ENCODE results near the gene SCUBE1. TPM values are rescaled to one million over a fixed set of nuclear protein-coding genes. Genes with fewer than 3 reads are reported as not detected.

The SCUBE1 gene
- total RNA-seq, 1 donor from 2014 or later, result not detected

DNA sequence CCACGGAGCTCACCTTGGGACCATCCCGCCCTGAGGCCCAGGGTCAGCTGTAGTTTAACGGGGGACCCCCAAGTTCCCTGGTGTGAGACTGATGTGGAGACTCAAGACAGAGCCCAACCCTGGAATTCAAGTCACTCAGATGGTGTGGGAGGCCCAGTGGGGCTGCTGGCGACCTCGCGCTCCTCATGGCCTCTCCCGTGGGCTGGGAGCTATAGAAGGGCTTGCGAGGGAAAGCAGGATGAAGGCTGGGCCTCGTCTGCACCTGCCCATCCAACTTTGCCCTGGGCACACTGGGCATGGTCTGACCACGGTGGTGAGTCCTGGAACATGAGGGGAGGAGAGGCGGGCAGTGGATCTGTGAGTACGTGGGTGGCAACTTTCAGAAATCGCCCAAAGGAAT is 142.6 kb downstream of the SCUBE1 start:
- DNase-seq (ENCODE audit: low spot score), result no peak
- Mint-ChIP-seq H3K27me3 (ENCODE audit: insufficient read depth) (peaks cover 9% of the 10 kb centered on the region), H3K27ac (no peak overlapping the region), H3K36me3 (ENCODE audit: low read depth) (no peaks in the 10 kb centered on the region), H3K4me3 (no peak overlapping the region), H3K9me3 (no peaks in the 10 kb centered on the region), H3K4me1 (ENCODE audit: low read depth) (no peaks in the 10 kb centered on the region)
- intact Hi-C loops (cut with micrococcal nuclease), result no loop called here

DNA sequence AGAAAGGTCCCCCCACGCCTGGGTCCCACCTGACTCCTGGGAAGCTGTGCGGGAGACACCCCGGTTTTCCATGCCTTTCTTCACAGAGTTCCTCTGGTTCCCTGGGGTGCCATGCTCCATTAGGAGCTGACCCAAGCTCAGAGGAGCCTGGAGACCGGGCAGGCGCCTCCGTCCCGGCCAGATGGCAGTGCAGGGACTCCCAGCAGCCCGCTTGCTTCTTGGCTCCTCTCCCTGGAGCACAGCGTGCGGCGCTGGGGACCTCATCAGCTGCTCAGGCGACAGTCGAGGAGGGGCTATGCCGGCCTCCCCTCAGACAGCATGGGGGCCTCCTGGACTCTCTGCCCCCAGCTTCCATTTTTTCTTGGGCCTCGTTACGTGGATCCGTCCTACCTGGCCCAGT is 143.1 kb downstream of the SCUBE1 start:
- intact Hi-C loops (cut with micrococcal nuclease), result no loop called here
- no peak for DNase-seq (ENCODE audit: low spot score)
- Mint-ChIP-seq H3K9me3 (no peaks in the 10 kb centered on the region), H3K36me3 (ENCODE audit: low read depth) (no peaks in the 10 kb centered on the region), H3K4me3 (no peak overlapping the region), H3K27ac (no peak overlapping the region), H3K4me1 (ENCODE audit: low read depth) (no peaks in the 10 kb centered on the region), H3K27me3 (ENCODE audit: insufficient read depth) (peaks cover 9% of the 10 kb centered on the region)

- DNase-seq (ENCODE audit: low spot score), result no peak
- intact Hi-C loops (cut with micrococcal nuclease), result no loop called here
- H3K36me3 Mint-ChIP-seq (ENCODE audit: low read depth), result no peaks in the 10 kb centered on the region
- no peak overlapping the region for H3K27ac Mint-ChIP-seq
- no peaks in the 10 kb centered on the region for H3K9me3 Mint-ChIP-seq
- no peak overlapping the region for H3K4me3 Mint-ChIP-seq
- no peaks in the 10 kb centered on the region for H3K4me1 Mint-ChIP-seq (ENCODE audit: low read depth)
- peaks cover 10% of the 10 kb centered on the region for H3K27me3 Mint-ChIP-seq (ENCODE audit: insufficient read depth)
Observed at GRCh38 chr22:43199541-43199940, 143.6 kb downstream of the SCUBE1 start.

DNA sequence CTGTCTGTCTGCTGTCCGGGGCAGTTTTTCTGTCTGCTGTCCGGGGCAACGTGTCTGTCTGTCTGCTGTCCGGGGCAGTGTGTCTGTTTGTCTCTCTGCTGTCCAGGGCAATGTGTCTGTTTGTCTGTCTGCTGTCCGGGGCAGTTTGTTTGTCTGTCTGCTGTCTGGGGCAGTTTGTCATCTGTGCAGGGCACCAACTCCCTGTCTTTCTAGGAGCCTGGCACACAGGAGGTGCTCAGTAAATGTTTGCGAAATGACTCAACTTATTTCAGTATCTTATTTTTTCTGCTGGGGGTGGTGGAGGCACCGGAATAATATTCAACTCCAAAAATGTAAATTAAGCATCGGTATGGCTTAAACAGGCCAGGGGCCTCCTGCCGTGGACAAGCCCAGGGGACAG is 144.2 kb downstream of the SCUBE1 start:
- Mint-ChIP-seq H3K36me3 (ENCODE audit: low read depth) (no peaks in the 10 kb centered on the region), H3K9me3 (no peaks in the 10 kb centered on the region), H3K27me3 (ENCODE audit: insufficient read depth) (peaks cover 14% of the 10 kb centered on the region), H3K4me3 (no peak overlapping the region), H3K27ac (no peak overlapping the region), H3K4me1 (ENCODE audit: low read depth) (no peaks in the 10 kb centered on the region)
- no peak for DNase-seq (ENCODE audit: low spot score)
- intact Hi-C loops (cut with micrococcal nuclease), result no loop called here

GRCh38 chr22:43198126-43198525 is 145.0 kb downstream of the SCUBE1 start:
- H3K9me3 Mint-ChIP-seq, result no peaks in the 10 kb centered on the region
- H3K27me3 Mint-ChIP-seq (ENCODE audit: insufficient read depth), result peaks cover 17% of the 10 kb centered on the region
- no peak for DNase-seq (ENCODE audit: low spot score)
- H3K4me3 Mint-ChIP-seq, result no peak overlapping the region
- intact Hi-C loops (cut with micrococcal nuclease), result no loop called here
- no peaks in the 10 kb centered on the region for H3K4me1 Mint-ChIP-seq (ENCODE audit: low read depth)
- H3K36me3 Mint-ChIP-seq (ENCODE audit: low read depth), result no peaks in the 10 kb centered on the region
- H3K27ac Mint-ChIP-seq, result no peak overlapping the region

GRCh38 chr22:43197271-43197941 is 145.8 kb downstream of the SCUBE1 start:
- peaks cover 19% of the 10 kb centered on the region for H3K27me3 Mint-ChIP-seq (ENCODE audit: insufficient read depth)
- no peaks in the 10 kb centered on the region for H3K4me1 Mint-ChIP-seq (ENCODE audit: low read depth)
- intact Hi-C loops (cut with micrococcal nuclease), result no loop called here
- H3K9me3 Mint-ChIP-seq, result no peaks in the 10 kb centered on the region
- no peak overlapping the region for H3K27ac Mint-ChIP-seq
- no peak overlapping the region for H3K4me3 Mint-ChIP-seq
- no peaks in the 10 kb centered on the region for H3K36me3 Mint-ChIP-seq (ENCODE audit: low read depth)
- DNase-seq (ENCODE audit: low spot score), result no peak

DNA sequence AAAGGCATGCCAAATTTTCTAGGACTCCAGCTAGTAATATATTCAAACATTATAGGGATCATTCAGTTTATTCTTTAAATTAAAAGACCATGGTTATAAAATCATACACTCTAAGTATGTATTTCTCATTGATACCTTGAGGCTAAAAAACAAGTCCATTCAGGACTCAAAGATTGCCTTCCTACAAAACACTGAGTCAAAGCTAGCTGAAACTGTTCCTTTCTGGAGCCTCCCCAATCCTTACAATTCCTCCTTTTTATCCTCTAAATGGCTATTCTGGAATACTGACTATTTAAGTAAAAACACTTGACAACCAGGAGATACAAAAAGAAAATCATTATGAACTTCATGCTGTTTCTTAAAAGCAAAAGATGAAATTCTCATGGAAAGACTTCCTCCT is 151.3 kb downstream of the SCUBE1 start:
- intact Hi-C loops (cut with micrococcal nuclease), result no loop called here
- no peak for DNase-seq (ENCODE audit: low spot score)
- Mint-ChIP-seq H3K27me3 (ENCODE audit: insufficient read depth) (peaks cover 18% of the 10 kb centered on the region), H3K9me3 (peaks cover 5% of the 10 kb centered on the region), H3K4me3 (no peak overlapping the region), H3K27ac (no peak overlapping the region), H3K36me3 (ENCODE audit: low read depth) (no peaks in the 10 kb centered on the region), H3K4me1 (ENCODE audit: low read depth) (no peaks in the 10 kb centered on the region)

GRCh38 chr22:43188829-43189545 is 154.2 kb downstream of the SCUBE1 start:
- peaks cover 12% of the 10 kb centered on the region for H3K27me3 Mint-ChIP-seq (ENCODE audit: insufficient read depth)
- DNase-seq (ENCODE audit: low spot score), result no peak
- peaks cover 15% of the 10 kb centered on the region for H3K4me1 Mint-ChIP-seq (ENCODE audit: low read depth)
- peaks cover 5% of the 10 kb centered on the region for H3K9me3 Mint-ChIP-seq
- intact Hi-C loops (cut with micrococcal nuclease), result loop anchor here (5.0 kb wide), 1 partner anchor 332 kb away; the partner anchor contains the start of gene ARFGAP3
- H3K4me3 Mint-ChIP-seq, result peak overlapping the region; percentile 48
- H3K27ac Mint-ChIP-seq, result peak overlapping the region; percentile 25
- H3K36me3 Mint-ChIP-seq (ENCODE audit: low read depth), result peaks cover 5% of the 10 kb centered on the region

DNA sequence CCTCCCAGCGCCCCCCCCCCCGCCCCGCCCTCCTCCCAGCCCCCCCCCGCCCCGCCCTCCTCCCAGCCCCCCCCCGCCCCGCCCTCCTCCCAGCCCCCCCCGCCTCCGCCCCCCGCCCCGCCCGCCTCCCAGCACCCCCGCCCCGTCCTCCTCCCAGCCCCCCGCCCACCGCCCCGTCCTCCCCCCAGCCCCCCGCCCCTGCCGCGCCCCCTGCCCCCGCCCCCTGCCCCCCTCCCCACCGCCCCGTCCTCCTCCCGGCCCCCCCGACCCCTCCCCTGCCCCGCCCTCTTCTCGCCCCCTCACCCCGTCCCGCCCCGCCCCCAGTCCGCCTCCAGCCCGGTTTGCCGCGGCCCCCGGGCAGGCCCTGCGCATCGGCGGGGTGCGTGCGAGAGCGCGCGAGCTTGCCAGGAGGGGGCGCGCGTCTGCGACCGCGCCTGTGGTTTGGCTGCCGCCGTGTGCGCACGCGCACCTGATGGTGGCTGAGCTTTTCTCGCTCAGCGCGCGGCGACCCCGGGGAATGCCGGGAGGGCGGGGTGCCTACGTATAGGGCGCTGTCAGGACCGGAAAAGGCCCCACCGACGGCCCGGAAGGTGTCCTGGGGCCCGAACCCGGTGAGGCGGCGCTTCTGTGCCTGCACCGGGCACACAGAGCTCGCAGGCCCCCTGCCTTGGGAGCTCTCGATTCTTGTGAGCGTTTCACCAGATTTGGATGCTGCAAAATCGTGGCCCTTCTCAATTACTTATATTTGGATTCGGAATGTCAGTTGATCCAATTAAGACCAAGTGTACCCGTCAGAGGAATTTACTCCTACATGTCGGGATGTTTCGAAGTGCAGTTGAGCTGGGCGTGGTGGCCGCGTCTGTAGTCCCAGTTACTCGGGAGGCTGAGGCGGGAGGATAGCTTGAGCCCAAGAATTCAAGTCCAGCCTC is 155.7 kb downstream of the SCUBE1 start:
- Mint-ChIP-seq H3K36me3 (ENCODE audit: low read depth) (peaks cover 5% of the 10 kb centered on the region), H3K4me1 (ENCODE audit: low read depth) (peaks cover 16% of the 10 kb centered on the region), H3K4me3 (peak overlapping the region; percentile 81), H3K9me3 (peaks cover 5% of the 10 kb centered on the region), H3K27ac (peak overlapping the region; percentile 92), H3K27me3 (ENCODE audit: insufficient read depth) (peaks cover 6% of the 10 kb centered on the region)
- peak; percentile 98 for DNase-seq (ENCODE audit: low spot score)
- intact Hi-C loops (cut with micrococcal nuclease), result loop anchor here (1.0 to 5.0 kb wide), 6 partner anchors 35 to 1513 kb away; partner anchors contain the start of genes ARFGAP3, BIK, MCAT and TTLL1

- H3K27ac Mint-ChIP-seq, result peak within 1 kb of the TSS; percentile 92
- H3K27me3 Mint-ChIP-seq (ENCODE audit: insufficient read depth), result peaks cover 6% of the 10 kb centered on the region
- H3K4me1 Mint-ChIP-seq (ENCODE audit: low read depth), result peaks cover 16% of the 10 kb centered on the region
- peak within 1 kb of the TSS; percentile 85 for H3K4me3 Mint-ChIP-seq
- peaks cover 5% of the 10 kb centered on the region for H3K36me3 Mint-ChIP-seq (ENCODE audit: low read depth)
- DNase-seq (ENCODE audit: low spot score), result peak; percentile 62
- peaks cover 4% of the 10 kb centered on the region for H3K9me3 Mint-ChIP-seq
- intact Hi-C loops (cut with micrococcal nuclease), result loop anchor here (1.0 to 5.0 kb wide), 6 partner anchors 34 to 1514 kb away; partner anchors contain the start of genes ARFGAP3, BIK, MCAT and TTLL1
Observed at GRCh38 chr22:43186272-43187170, 156.7 kb downstream of the SCUBE1 start, which contains the start of gene TTLL12. TTLL12 (minus strand) TSS chr22:43187134; CDS start chr22:43187069, 65 bp downstream.

GRCh38 chr22:43185860-43186261 is 157.3 kb downstream of the SCUBE1 start:
- intact Hi-C loops (cut with micrococcal nuclease), result loop anchor here (2.0 to 5.0 kb wide), 4 partner anchors 43 to 1515 kb away; partner anchors contain the start of genes ARFGAP3, BIK and MCAT
- Mint-ChIP-seq H3K4me3 (peak overlapping the region; percentile 85), H3K27ac (peak overlapping the region; percentile 34), H3K9me3 (no peaks in the 10 kb centered on the region), H3K36me3 (ENCODE audit: low read depth) (peaks cover 5% of the 10 kb centered on the region), H3K27me3 (ENCODE audit: insufficient read depth) (peaks cover 1% of the 10 kb centered on the region), H3K4me1 (ENCODE audit: low read depth) (peaks cover 16% of the 10 kb centered on the region)
- DNase-seq (ENCODE audit: low spot score), result no peak
